Spleen (tissue), 7 donors: ENCODE measurements around the gene SERPINE1.

ENCODE experiments used
- CTCF ChIP-seq, 11 experiments: fragments of 200-600 bp in 7 of 11; fragments of 450-650 bp in 4 of 11; sonication (generic) in 4 of 11; IDR thresholded peaks in 8 of 11; conservative IDR thresholded peaks in 3 of 11; 1 replicate in 7 of 11; 2 replicates in 4 of 11; pipeline versions ENCODE4 v1.4.0 to v1.8.0; 2016 to 2021; ENCODE audit warnings: antibody characterized with exemption in 11 of 11, inconsistent platforms in 4 of 11, mild to moderate bottlenecking in 1 of 11
- POLR2A ChIP-seq, 3 donors: fragments of 450-650 bp; IDR thresholded peaks; one replicate each; pipeline ENCODE4 v1.5.1; 2017; ENCODE audit warnings: antibody characterized with exemption in 3 of 3, mild to moderate bottlenecking in 1 of 3
- donor health status: DM: no; HTN: no; CAD: no; lungs with moderate emphysema.
- donor health status: DM: no; HTN: no; CAD: no.
- donor health status: DM: no; HTN: no; CAD: no.

GRCh38 chr7:101113836-101114235 is 13.1 kb upstream of the SERPINE1 start:
- no peak for TF ChIP-seq CTCF (IDR thresholded peaks at IDR 0.05 in 8 of 11, conservative IDR thresholded peaks at IDR 0.05 in 3 of 11)
- no peak for TF ChIP-seq POLR2A (IDR thresholded peaks at IDR 0.05)
